Keratinocyte (primary cell): Measurements from ENCODE around the gene SPATA2. TPM values are rescaled to one million over a fixed set of nuclear protein-coding genes. Genes with fewer than 3 reads are reported as not detected.

ENCODE experiments used
- DNase-seq: peaks from one replicate; pipeline ENCODE4 v3.0.0-alpha.2; 2011; ENCODE audit warnings: low read depth, missing footprints, low spot score
- FAIRE-seq: peaks from 2 replicates; lab custom pipeline; 2011; peaks lifted over from hg19 to GRCh38; lab: Jason Lieb, UNC
- H2AFZ ChIP-seq: 2 replicates; pipeline ENCODE4 v1.6.0; 2012; ENCODE audit warnings: low read length, control low read depth, inconsistent platforms; ENCODE audit not compliant: control insufficient read depth
- H3K27ac ChIP-seq: 2 replicates; pipeline ENCODE4 v1.5.1; 2011; ENCODE audit warnings: low read length; ENCODE audit not compliant: control insufficient read depth, insufficient read depth
- H3K27me3 ChIP-seq: 3 replicates; pipeline ENCODE4 v1.6.0; 2011; ENCODE audit warnings: low read length; ENCODE audit not compliant: control insufficient read depth, insufficient read depth; ENCODE audit errors: extremely low read depth
- H3K36me3 ChIP-seq, 2 experiments: 2 replicates in 1 of 2; 3 replicates in 1 of 2; pipeline ENCODE4 v1.5.1; 2011; ENCODE audit warnings: low read length in 2 of 2, mild to moderate bottlenecking in 1 of 2; ENCODE audit not compliant: control insufficient read depth in 2 of 2, insufficient read depth in 2 of 2; ENCODE audit errors: extremely low read depth in 1 of 2
- H3K4me1 ChIP-seq: 3 replicates; pipeline ENCODE4 v1.5.1; 2011; ENCODE audit warnings: low read length; ENCODE audit not compliant: control insufficient read depth, insufficient read depth; ENCODE audit errors: extremely low read depth
- H3K4me2 ChIP-seq: 3 replicates; pipeline ENCODE4 v1.6.0; 2011; ENCODE audit warnings: low read depth, low read length; ENCODE audit not compliant: control insufficient read depth, insufficient read depth; ENCODE audit errors: extremely low read depth
- H3K4me3 ChIP-seq, 3 experiments: fragments of 200-600 bp in 1 of 3; sonication (generic) in 1 of 3; 2 replicates in 2 of 3; 3 replicates in 1 of 3; pipeline ENCODE4 v1.5.1; 2011 to 2016; ENCODE audit warnings: low read length in 3 of 3, mild to moderate bottlenecking in 3 of 3, control low read depth in 2 of 3, inconsistent platforms in 1 of 3, low read depth in 1 of 3, mixed read lengths in 1 of 3, mixed run types in 1 of 3, moderate library complexity in 1 of 3; ENCODE audit not compliant: control insufficient read depth in 2 of 3, insufficient read depth in 2 of 3; ENCODE audit errors: extremely low read depth in 1 of 3
- H3K79me2 ChIP-seq: 2 replicates; pipeline ENCODE4 v1.6.0; 2012; ENCODE audit warnings: low read length; ENCODE audit not compliant: control insufficient read depth, insufficient read depth
- H3K9ac ChIP-seq: 3 replicates; pipeline ENCODE4 v1.6.0; 2011; ENCODE audit warnings: low read length; ENCODE audit not compliant: control insufficient read depth, insufficient read depth; ENCODE audit errors: extremely low read depth
- H3K9me1 ChIP-seq: 3 replicates; pipeline ENCODE4 v1.6.0; 2011; ENCODE audit warnings: low read length; ENCODE audit not compliant: control insufficient read depth, insufficient read depth; ENCODE audit errors: extremely low read depth
- H3K9me3 ChIP-seq: 2 replicates; pipeline ENCODE4 v1.5.1; 2012; ENCODE audit warnings: low read depth, low read length; ENCODE audit not compliant: control insufficient read depth
- H4K20me1 ChIP-seq: 3 replicates; pipeline ENCODE4 v1.6.0; 2011; ENCODE audit warnings: low read length; ENCODE audit not compliant: control insufficient read depth, insufficient read depth; ENCODE audit errors: extremely low read depth
- EZH2 ChIP-seq: IDR thresholded peaks from one replicate; pipeline ENCODE4 v1.6.1; 2012; ENCODE audit warnings: inconsistent platforms, mild to moderate bottlenecking, low read length, moderate library complexity
- dilution Hi-C: fragments of 300-500 bp; cut with MboI; formaldehyde crosslinking; loops from one replicate; pipeline ENCODE4 v1.7.0; 2020; ENCODE audit warnings: low sequenced_read_pairs; ENCODE audit not compliant: extremely low pct_ligation_motif_present
- polyA plus RNA-seq, 5 experiments: library from polyadenylated mRNA; depleted of rRNA in 3 of 5; stranded (reverse) in 3 of 5; stranded (forward) in 1 of 5; unstranded in 1 of 5; fragments of >200 nt; gene quantifications; 1 replicate in 1 of 5; 2 replicates in 3 of 5; 3 replicates in 1 of 5; pipeline versions ENCODE4 v1.2.1 to v1.2.3, GENCODE V29; 2011 to 2012; ENCODE audit warnings: missing spikeins in 2 of 5, low read depth in 1 of 5, low replicate concordance in 1 of 5
- TF ChIP-seq, protein P1 (sequence below), 3 experiments: IDR thresholded peaks in 1 of 3; conservative IDR thresholded peaks in 1 of 3; optimal IDR thresholded peaks in 1 of 3; 2 replicates in 2 of 3; 3 replicates in 1 of 3; pipeline versions ENCODE3 to v1.5.1; 2011; ENCODE audit warnings: low read length in 3 of 3, mild to moderate bottlenecking in 3 of 3, moderate library complexity in 2 of 3, control low read depth in 1 of 3, inconsistent platforms in 1 of 3; ENCODE audit not compliant: insufficient read depth in 2 of 3; ENCODE audit errors: extremely low read depth in 1 of 3

The SPATA2 gene
- polyA plus RNA-seq, 1 donor (not counting 4 experiments of a cell fraction or from before 2014, with no cell fraction given), result 3.2 TPM

DNA sequence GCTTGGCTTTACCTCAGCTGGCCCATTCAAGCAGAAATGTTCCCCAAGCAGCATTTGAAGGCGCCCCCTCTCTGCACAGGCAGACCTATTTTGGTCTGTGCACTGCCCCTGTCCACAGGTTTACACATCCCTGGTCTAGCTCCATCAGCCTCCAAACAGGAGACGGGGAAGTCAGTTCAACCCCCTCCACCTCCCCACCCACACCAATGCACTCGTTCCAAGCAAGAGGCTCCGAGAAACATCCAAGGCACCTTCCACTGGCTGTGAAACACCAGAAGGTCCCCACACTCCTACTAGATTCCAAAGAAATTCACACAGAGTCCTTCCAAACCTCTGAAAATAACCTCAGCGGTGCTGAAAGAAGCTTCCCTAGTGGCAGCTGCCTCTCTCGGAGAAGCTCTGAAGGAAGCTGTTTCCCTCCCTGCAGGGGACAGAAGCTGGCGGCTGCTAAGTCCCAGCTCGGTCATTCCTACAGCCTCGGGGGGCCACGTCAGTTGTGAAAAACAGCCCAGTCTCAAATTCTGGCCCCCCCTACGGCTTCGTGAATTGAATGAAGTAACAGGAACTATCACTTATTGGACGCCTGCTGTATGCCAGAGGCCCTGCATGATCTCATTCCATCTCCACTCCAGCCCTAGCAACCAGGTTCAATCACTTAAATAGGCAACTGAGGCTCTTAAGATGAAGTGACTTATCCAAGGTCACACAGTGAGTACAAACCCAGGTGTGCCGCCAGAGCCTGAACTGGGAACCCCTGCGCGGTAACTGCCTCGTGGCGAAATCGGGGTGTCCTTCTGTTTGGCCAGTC lies 815 bp downstream of the SPATA2 start:
- no peak for FAIRE-seq
- Histone ChIP-seq H3K27me3 (no peaks in the 10 kb centered on the region), H3K36me3 (peaks cover 3 to 8% of the 10 kb centered on the region in 2 experiments), H3K9me1 (peaks cover 2% of the 10 kb centered on the region), H3K4me3 (peak overlapping the region; percentile 89 to 100 (median 90)), H3K4me2 (peak overlapping the region; percentile 83), H4K20me1 (no peaks in the 10 kb centered on the region), H3K9ac (peak overlapping the region; percentile 99), H3K9me3 (no peaks in the 10 kb centered on the region), H3K79me2 (peaks cover 55% of the 10 kb centered on the region), H2AFZ (peak overlapping the region; percentile 38), H3K27ac (peak overlapping the region; percentile 100), H3K4me1 (peaks cover 21% of the 10 kb centered on the region)
- no peak for DNase-seq
- no peak for TF ChIP-seq EZH2
- TF ChIP-seq, protein P1, sequence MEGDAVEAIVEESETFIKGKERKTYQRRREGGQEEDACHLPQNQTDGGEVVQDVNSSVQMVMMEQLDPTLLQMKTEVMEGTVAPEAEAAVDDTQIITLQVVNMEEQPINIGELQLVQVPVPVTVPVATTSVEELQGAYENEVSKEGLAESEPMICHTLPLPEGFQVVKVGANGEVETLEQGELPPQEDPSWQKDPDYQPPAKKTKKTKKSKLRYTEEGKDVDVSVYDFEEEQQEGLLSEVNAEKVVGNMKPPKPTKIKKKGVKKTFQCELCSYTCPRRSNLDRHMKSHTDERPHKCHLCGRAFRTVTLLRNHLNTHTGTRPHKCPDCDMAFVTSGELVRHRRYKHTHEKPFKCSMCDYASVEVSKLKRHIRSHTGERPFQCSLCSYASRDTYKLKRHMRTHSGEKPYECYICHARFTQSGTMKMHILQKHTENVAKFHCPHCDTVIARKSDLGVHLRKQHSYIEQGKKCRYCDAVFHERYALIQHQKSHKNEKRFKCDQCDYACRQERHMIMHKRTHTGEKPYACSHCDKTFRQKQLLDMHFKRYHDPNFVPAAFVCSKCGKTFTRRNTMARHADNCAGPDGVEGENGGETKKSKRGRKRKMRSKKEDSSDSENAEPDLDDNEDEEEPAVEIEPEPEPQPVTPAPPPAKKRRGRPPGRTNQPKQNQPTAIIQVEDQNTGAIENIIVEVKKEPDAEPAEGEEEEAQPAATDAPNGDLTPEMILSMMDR (optimal IDR thresholded peaks at IDR 0.05 in 1 of 3, IDR thresholded peaks at IDR 0.05 in 1 of 3, conservative IDR thresholded peaks at IDR 0.05 in 1 of 3; ENCODE audit: extremely low read depth in 1 of 3, insufficient read depth in 2 of 3, low read length in 3 of 3), result peak in 2 of 3 experiments; percentile 7 to 19
- dilution Hi-C loops, result no loop called here

DNA sequence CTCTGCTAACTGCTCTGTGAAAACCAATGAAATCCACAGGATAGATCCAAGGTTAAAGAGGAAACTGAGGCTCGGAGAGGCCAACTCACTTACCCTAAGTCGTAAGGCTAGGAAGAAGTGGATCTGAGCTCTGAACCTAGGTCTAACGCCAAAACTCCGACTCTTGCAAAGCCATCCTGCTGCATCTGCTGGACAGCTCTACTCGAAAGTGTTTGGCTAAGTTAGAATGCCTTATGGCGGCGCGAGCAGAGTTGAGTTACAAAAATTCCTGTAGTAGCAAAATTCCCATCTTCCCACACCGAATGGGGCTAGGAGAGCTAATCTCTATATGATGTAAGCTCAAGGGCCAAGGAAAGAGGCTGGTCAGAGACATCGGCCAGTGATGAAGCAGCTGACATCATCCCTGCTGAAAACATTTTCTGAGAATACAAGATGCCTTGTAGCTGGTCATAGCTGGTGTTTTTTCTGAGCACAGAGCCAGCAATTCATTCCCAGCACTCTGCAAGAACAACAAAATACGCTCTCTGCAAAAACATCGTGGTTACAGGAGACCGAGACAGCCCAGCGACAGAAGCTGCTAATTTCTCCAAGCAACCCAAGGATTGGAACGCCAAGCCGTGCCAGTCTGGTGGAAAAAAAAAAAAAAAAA lies 1.8 kb downstream of the SPATA2 start:
- Histone ChIP-seq H3K9me3 (no peaks in the 10 kb centered on the region), H3K27me3 (no peaks in the 10 kb centered on the region), H3K27ac (no peak overlapping the region), H2AFZ (no peak overlapping the region), H3K36me3 (peaks cover 5 to 9% of the 10 kb centered on the region in 2 experiments), H3K9me1 (peaks cover 2% of the 10 kb centered on the region), H3K9ac (no peak overlapping the region), H3K4me1 (peaks cover 21% of the 10 kb centered on the region), H4K20me1 (no peaks in the 10 kb centered on the region), H3K4me3 (peak overlapping the region in 2 of 3 experiments; percentile 90 to 100), H3K4me2 (peak overlapping the region; percentile 83), H3K79me2 (peaks cover 61% of the 10 kb centered on the region)
- TF ChIP-seq, protein P1 (optimal IDR thresholded peaks at IDR 0.05 in 1 of 3, IDR thresholded peaks at IDR 0.05 in 1 of 3, conservative IDR thresholded peaks at IDR 0.05 in 1 of 3; ENCODE audit: extremely low read depth in 1 of 3, insufficient read depth in 2 of 3, low read length in 3 of 3), result no peak
- no peak for TF ChIP-seq EZH2
- dilution Hi-C loops, result no loop called here
- DNase-seq (no peak), FAIRE-seq (no peak)
